Stomach (tissue), 9 donors: ENCODE results near the gene P2RX6. TPM values are rescaled to one million over a fixed set of nuclear protein-coding genes. Genes with fewer than 3 reads are reported as not detected.

Source experiments
- DNase-seq, 2 donors: peaks; one replicate each; pipeline versions ENCODE4 v3.0.0 to v3.0.0-alpha.2; 2013 to 2019
- H3K27ac ChIP-seq, 5 donors: fragments of 200-600 bp in 4 of 5; sonication (generic) in 4 of 5; one replicate each; pipeline ENCODE4 v1.5.1; 2013 to 2019; ENCODE audit warnings: mild to moderate bottlenecking in 1 of 5, moderate library complexity in 1 of 5
- H3K27me3 ChIP-seq, 3 donors: fragments of 200-600 bp; sonication (generic); one replicate each; pipeline ENCODE4 v1.5.1; 2017 to 2019; ENCODE audit warnings: mixed run types in 1 of 3
- H3K36me3 ChIP-seq, 4 donors: fragments of 200-600 bp; sonication (generic); 1 replicate in 3 of 4; 2 replicates in 1 of 4; pipeline ENCODE4 v1.5.1; 2016 to 2019
- H3K4me1 ChIP-seq, 4 donors: fragments of 200-600 bp; sonication (generic); one replicate each; pipeline ENCODE4 v1.5.1; 2016 to 2019
- H3K4me3 ChIP-seq, 4 donors: fragments of 200-600 bp; sonication (generic) in 3 of 4; one replicate each; pipeline ENCODE4 v1.5.1; 2016 to 2019; ENCODE audit warnings: mild to moderate bottlenecking in 1 of 4
- H3K9me3 ChIP-seq, 4 donors: fragments of 200-600 bp; sonication (generic); one replicate each; pipeline ENCODE4 v1.5.1; 2016 to 2019
- CTCF ChIP-seq, 7 experiments: fragments of 450-650 bp in 4 of 7; fragments of 200-600 bp in 3 of 7; sonication (generic) in 3 of 7; IDR thresholded peaks; one replicate each; pipeline ENCODE4 v1.5.1; 2016 to 2019; ENCODE audit warnings: antibody characterized with exemption in 7 of 7, control low read depth in 2 of 7, mild to moderate bottlenecking in 1 of 7
- EP300 ChIP-seq: sonication (generic); formaldehyde crosslinking; IDR thresholded peaks from one replicate; pipeline ENCODE4 v1.6.1; 2017; ENCODE audit warnings: antibody characterized with exemption
- POLR2A ChIP-seq, 4 donors: fragments of 450-650 bp; IDR thresholded peaks; one replicate each; pipeline ENCODE4 v1.6.1; 2016; ENCODE audit warnings: antibody characterized with exemption in 4 of 4, control low read depth in 2 of 4, mild to moderate bottlenecking in 1 of 4, moderate library complexity in 1 of 4
- POLR2AphosphoS5 ChIP-seq, 3 donors: sonication (generic); formaldehyde crosslinking; IDR thresholded peaks; one replicate each; pipeline ENCODE4 v1.6.1; 2016; ENCODE audit warnings: antibody characterized with exemption in 3 of 3
- WGBS, 5 donors: extraction: QIAGEN DNeasy Blood & Tissue Kit in 3 of 5; methylation state at CpG; one replicate each; pipeline versions ENCODE4 v1.1.5 to v1.1.7; 2013 to 2018; 5-methylcytosine and 5-hydroxymethylcytosine counted together
- intact Hi-C: fragments of 100-400 bp; cut with DNase I; formaldehyde crosslinking; loops from one replicate; pipeline ENCODE4 v1.15.1; 2023; ENCODE audit warnings: low total_unique reads
- polyA plus RNA-seq, 3 donors: library from polyadenylated mRNA; stranded (reverse); fragments of 200-250 nt; gene quantifications; one replicate each; pipeline ENCODE4 v1.2.3, GENCODE V29; 2013
- total RNA-seq, 5 donors: library from RNA; depleted of rRNA; stranded (reverse); fragments of >200 nt; gene quantifications; one replicate each; pipeline versions ENCODE4 v1.1.0 to v1.2.3, GENCODE V29; 2014 to 2016
- donor health status: healthy with polysubstance abuse.
- donor health status: Bipolar disorder and iron deficiency.
- donor health status: healthy.

The P2RX6 gene
- total and polyA plus RNA-seq, 8 donors = 0.10 to 0.55 (median 0.31) TPM; not detected in 5

- WGBS, 5 donors = 77 to 85% (median 78%) methylated on average over 17 to 21 of the region's 21 CpGs
- intact Hi-C loops = no loop called here
- no peaks in the 10 kb centered on the region for H3K9me3 ChIP-seq
- H3K4me1 ChIP-seq = no peaks in the 10 kb centered on the region
- H3K4me3 ChIP-seq = no peak overlapping the region
- H3K27me3 ChIP-seq = no peaks in the 10 kb centered on the region
- DNase-seq = no peak
- TF ChIP-seq POLR2A (IDR thresholded peaks at IDR 0.05) = no peak
- no peak for TF ChIP-seq CTCF (IDR thresholded peaks at IDR 0.05)
- no peak for TF ChIP-seq POLR2AphosphoS5 (IDR thresholded peaks at IDR 0.05)
- no peak for TF ChIP-seq EP300
- no peak overlapping the region for H3K27ac ChIP-seq
- peaks cover 36 to 97% (median 88%) of the 10 kb centered on the region in 4 donors for H3K36me3 ChIP-seq
Observed at GRCh38 chr22:20990184-20991180, 24.5 kb upstream of the P2RX6 start.

DNA sequence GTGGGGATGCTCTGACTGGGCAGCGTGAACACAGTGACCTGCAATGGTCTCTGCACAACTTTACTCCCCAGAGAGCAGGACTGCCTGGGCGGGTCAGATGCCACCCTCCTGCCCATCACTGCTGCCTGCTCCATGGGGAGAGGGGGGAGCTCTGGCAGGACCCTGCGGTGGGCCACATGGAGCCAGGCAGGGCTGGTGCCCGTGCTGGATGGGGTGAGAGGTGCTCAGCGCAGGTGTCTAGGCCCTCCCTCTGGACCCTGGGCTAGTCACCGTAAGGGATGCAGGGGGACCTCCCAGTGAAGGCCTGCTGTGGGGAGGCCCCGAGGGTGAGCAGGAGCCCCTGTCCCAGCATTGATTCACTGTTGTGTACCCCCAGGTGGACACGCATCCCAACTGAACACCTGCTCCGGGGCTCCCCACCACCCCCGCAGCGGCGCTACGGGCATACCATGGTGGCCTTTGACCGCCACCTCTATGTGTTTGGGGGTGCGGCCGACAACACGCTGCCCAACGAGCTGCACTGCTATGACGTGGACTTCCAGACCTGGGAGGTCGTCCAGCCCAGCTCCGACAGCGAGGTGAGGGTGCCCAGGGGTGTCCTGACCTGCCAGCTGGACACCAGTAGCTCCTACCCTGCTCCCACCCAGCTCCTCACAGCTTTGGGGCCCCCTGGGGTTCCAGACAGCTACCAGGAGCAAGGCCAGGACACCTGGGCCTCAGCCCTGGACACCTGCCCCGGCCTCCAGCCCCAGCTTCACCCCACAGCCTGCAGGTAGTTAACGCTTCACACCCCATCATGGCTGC is 23.5 kb upstream of the P2RX6 start:
- WGBS, 5 donors = 89 to 95% (median 93%) methylated on average over 10 to 24 of the region's 24 CpGs
- Histone ChIP-seq H3K27ac (no peak overlapping the region), H3K4me1 (no peaks in the 10 kb centered on the region), H3K36me3 (peaks cover 35 to 99% (median 90%) of the 10 kb centered on the region in 4 donors), H3K4me3 (no peak overlapping the region), H3K27me3 (no peaks in the 10 kb centered on the region), H3K9me3 (no peaks in the 10 kb centered on the region)
- intact Hi-C loops = no loop called here
- DNase-seq = no peak
- TF ChIP-seq EP300 (no peak), CTCF (IDR thresholded peaks at IDR 0.05) (no peak), POLR2A (IDR thresholded peaks at IDR 0.05) (no peak), POLR2AphosphoS5 (IDR thresholded peaks at IDR 0.05) (no peak)

DNA sequence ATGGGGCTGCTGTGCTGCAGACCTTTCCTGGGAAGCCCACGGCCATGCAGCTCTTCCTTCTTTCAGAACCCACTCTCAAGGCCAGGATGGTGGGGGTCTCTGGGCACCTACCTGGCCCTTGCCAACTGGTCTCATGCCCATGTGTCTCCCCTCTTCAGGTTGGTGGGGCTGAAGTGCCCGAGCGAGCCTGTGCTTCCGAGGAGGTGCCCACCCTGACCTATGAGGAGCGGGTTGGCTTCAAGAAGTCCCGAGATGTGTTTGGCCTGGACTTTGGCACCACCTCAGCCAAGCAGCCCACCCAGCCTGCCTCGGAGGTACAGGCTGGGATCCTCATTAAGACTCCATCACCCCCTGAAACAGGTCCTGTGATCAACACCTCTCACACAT is 22.9 kb upstream of the P2RX6 start:
- H3K9me3 ChIP-seq = no peaks in the 10 kb centered on the region
- H3K27ac ChIP-seq = no peak overlapping the region
- H3K4me3 ChIP-seq = no peak overlapping the region
- 84 to 96% (median 86%) methylated on average over 5 to 7 of the region's 7 CpGs for WGBS, 5 donors
- H3K4me1 ChIP-seq = no peaks in the 10 kb centered on the region
- peaks cover 35 to 99% (median 90%) of the 10 kb centered on the region in 4 donors for H3K36me3 ChIP-seq
- no peak for TF ChIP-seq POLR2AphosphoS5 (IDR thresholded peaks at IDR 0.05)
- TF ChIP-seq POLR2A (IDR thresholded peaks at IDR 0.05) = no peak
- no peak for DNase-seq
- H3K27me3 ChIP-seq = no peaks in the 10 kb centered on the region
- intact Hi-C loops = no loop called here

DNA sequence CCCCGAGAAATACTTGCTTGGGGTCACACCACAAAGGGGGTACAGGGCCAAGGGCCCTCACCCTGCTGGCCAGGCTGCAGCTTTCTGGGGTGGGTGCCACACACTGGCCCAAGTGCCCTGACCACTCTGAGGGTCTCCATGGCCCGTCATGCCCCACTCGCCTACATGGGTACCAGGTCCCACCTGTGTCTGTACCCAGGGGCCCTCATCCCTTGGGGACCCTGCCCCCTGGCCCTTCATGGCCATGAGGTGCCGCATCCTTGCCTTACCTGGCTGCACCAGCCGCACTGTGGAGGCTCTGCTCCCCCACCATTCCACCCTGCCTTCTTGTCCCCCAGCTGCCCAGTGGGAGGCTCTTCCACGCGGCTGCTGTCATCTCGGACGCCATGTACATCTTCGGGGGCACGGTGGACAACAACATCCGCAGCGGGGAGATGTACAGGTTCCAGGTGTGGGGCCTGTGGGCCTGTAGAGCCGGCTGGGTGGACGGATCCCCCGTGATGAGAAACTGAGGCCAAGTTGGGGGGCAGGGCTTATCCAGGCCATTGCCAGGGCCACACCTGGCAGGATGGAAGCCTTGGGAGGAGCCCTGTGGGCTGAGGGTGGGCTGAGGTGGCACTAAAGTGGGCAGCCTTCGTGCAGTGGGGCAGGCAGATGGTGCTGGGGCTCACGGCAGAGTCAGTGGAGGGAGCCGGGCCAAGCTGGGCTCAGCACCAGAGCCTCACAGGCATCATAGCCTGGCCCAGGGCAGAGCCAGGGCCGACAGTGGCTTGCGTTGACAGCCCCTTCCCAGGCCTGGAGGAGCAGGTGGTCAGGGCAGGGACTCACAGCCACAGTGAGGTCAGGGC is 22.3 kb upstream of the P2RX6 start:
- 85 to 91% (median 91%) methylated on average over 15 to 21 of the region's 21 CpGs for WGBS, 5 donors
- Histone ChIP-seq H3K27ac (no peak overlapping the region), H3K36me3 (peaks cover 31 to 99% (median 90%) of the 10 kb centered on the region in 4 donors), H3K4me3 (no peak overlapping the region), H3K9me3 (no peaks in the 10 kb centered on the region), H3K27me3 (no peaks in the 10 kb centered on the region), H3K4me1 (no peaks in the 10 kb centered on the region)
- DNase-seq = no peak
- TF ChIP-seq CTCF (IDR thresholded peaks at IDR 0.05) (no peak), EP300 (no peak)
- intact Hi-C loops = no loop called here
